ENCODE data around the gene FBXL19. TPM values are rescaled to one million over a fixed set of nuclear protein-coding genes. Genes with fewer than 3 reads are reported as not detected.
A peak's percentile ranks its signal among the peaks of the same experiment; 100 is the strongest.

Gene FBXL19
- total RNA-seq, 1 donor from 2014 or later, result 13.1 TPM

DNA sequence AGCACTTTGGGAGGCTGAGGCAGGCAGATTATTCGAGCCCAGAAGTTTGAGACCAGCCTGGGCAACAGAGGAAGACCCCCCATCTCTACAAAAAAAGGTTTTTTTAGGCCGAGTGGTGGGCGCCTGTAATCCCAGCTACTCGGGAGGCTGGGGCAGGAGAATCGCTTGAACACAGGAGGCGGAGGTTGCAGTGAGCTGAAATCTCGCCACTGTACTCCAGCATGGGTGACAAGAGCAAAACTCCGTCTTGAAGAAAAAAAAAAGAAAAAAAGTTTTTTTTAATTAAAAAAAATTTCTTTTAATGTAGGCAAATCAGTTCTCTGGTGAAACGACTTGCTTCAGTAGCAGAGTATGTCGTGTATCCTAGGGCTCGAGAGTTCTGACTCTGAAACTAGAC lies 72.6 kb downstream of the FBXL19 start:
- ATAC-seq (no peak), DNase-seq (ENCODE audit: low spot score) (no peak)
- intact Hi-C loops (cut with DNase I), result no loop called here

GRCh38 chr16:30996324-30996984 lies 73.1 kb downstream of the FBXL19 start:
- ATAC-seq (peak; percentile 46), DNase-seq (ENCODE audit: low spot score) (no peak)
- intact Hi-C loops (cut with DNase I), result no loop called here

GRCh38 chr16:30996985-30997724 lies 73.8 kb downstream of the FBXL19 start:
- DNase-seq (ENCODE audit: low spot score) (peak; percentile 90), ATAC-seq (peak; percentile 95)
- intact Hi-C loops (cut with DNase I), result no loop called here

DNA sequence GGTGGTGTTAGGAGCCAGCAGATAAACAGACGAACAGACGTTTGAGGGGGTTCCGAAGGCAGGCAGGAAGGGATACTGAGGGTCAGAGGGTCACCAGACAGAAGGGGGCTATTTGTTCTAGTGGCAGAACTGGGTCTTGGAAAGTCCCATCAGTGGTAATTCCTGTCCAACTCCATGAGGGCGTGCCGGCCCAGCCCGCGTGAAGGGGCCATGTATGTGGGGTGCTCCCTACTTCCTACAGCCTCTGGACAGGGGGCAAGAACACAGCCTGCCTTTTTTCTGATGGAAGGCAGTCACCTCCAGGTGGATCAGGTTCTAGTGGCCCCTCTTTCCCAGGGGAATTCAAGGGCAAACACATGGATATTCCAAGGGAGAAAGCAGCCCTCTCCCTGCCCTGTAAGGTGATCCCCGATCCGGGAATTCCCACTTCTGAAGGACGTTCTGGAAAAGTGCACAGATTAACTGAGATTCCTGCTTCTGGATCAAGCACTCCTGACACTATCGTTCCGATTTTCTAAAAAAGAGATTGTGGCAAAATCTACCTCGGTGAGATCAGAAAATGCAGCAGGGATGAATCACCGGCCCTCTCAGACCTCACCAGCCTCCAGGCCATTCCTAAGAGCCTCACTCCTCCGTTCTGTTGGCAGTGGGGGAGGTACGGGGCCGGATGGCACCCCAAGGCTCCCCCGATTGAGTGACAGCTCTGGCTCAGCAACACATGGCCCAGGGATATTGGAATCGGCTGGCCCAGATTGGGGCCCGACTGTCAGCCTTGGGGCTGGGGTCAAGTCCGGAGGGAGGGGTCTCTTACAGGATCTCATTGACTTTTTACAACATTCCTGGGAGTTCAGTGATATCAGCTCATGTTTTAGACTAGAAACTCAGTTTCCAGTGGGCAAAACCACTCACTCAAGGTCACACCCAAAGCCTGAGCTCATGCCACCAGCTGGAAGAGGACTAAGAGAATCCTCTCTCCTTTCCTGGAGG lies 74.6 kb downstream of the FBXL19 start:
- intact Hi-C loops (cut with DNase I), result no loop called here
- peak; percentile 4 for ATAC-seq
- no peak for DNase-seq (ENCODE audit: low spot score)

Small RNA genes within 50 kb of the gene (microRNA-seq; reads per million reads assigned to microRNA genes)
- gene MIR4519 (not detected), gene MIR762 (not detected)

Other genes starting within 250 kb of the FBXL19 start
- gene SRCAP, start 224.4 kb upstream of the FBXL19 start, total RNA-seq, result 59.3 TPM
- 21.3 TPM for gene PHKG2, start 175.1 kb upstream of the FBXL19 start, total RNA-seq
- gene CFAP119, start 161.5 kb upstream of the FBXL19 start, total RNA-seq, result 5.5 TPM
- gene RNF40, start 161.2 kb upstream of the FBXL19 start, total RNA-seq, result 92.9 TPM
- 14.0 TPM for gene ZNF629, start 136.4 kb upstream of the FBXL19 start, total RNA-seq
- 36.6 TPM for gene BCL7C, start 29.5 kb upstream of the FBXL19 start, total RNA-seq
- 13.3 TPM for gene CTF1, start 27.0 kb upstream of the FBXL19 start, total RNA-seq
- gene ORAI3, start 25.5 kb downstream of the FBXL19 start, total RNA-seq, result 21.8 TPM
- gene SETD1A, start 34.2 kb downstream of the FBXL19 start, total RNA-seq, result 17.8 TPM
- 16.3 TPM for gene HSD3B7, start 61.6 kb downstream of the FBXL19 start, total RNA-seq
- 2.1 TPM for gene STX1B, start 87.1 kb downstream of the FBXL19 start, total RNA-seq
- gene STX4, start 110.0 kb downstream of the FBXL19 start, total RNA-seq, result 93.5 TPM
- 6.8 TPM for gene ZNF668, start 150.7 kb downstream of the FBXL19 start, total RNA-seq
- 16.3 TPM for gene ZNF646, start 150.8 kb downstream of the FBXL19 start, total RNA-seq
- gene PRSS53, start 165.4 kb downstream of the FBXL19 start, total RNA-seq, result 3.1 TPM
- gene VKORC1, start 171.2 kb downstream of the FBXL19 start, total RNA-seq, result 65.0 TPM
- gene BCKDK, start 184.8 kb downstream of the FBXL19 start, total RNA-seq, result 35.0 TPM
- 67.3 TPM for gene KAT8, start 194.1 kb downstream of the FBXL19 start, total RNA-seq
- not detected for gene PRSS8, start 212.2 kb downstream of the FBXL19 start, total RNA-seq
- gene PRSS36, start 226.5 kb downstream of the FBXL19 start, total RNA-seq, result 4.3 TPM